ENCODE results near the gene F3.
"Not testable (repeated sequence)": the region's sequence is repeated elsewhere in the genome, so short reads cannot be mapped to it uniquely, and the experiment has no call there.

The F3 gene

GRCh38 chr1:94541246-94542087, at the start of gene F3:
Gene F3 (minus strand): TSS chr1:94541759. CDS start chr1:94541636, 123 bp downstream.
- Histone ChIP-seq H3K36me3 (ENCODE audit: control insufficient read depth in 2 of 2, insufficient read depth in 2 of 2, low read length in 2 of 2) (no peaks in the 10 kb centered on the region), H3K27ac (ENCODE audit: low read length) (peak within 1 kb of the TSS; percentile 56), H3K27me3 (ENCODE audit: control insufficient read depth in 1 of 2, insufficient read depth in 2 of 2, low read length in 2 of 2) (peaks cover 0 to 22% of the 10 kb centered on the region in 2 donors), H3K4me3 (ENCODE audit: low read length in 2 of 2) (peak within 1 kb of the TSS; percentile 64 to 78), H3K9ac (ENCODE audit: low read length in 2 of 2) (peak within 1 kb of the TSS; percentile 60 to 62), H3K4me1 (ENCODE audit: control insufficient read depth, insufficient read depth, low read length) (peaks cover 11% of the 10 kb centered on the region), H3K9me3 (ENCODE audit: control insufficient read depth in 2 of 2, low read length in 2 of 2) (no peaks in the 10 kb centered on the region)

- Histone ChIP-seq H3K4me3 (ENCODE audit: low read length in 2 of 2) (no peak overlapping the region), H3K36me3 (ENCODE audit: control insufficient read depth in 2 of 2, insufficient read depth in 2 of 2, low read length in 2 of 2) (no peaks in the 10 kb centered on the region), H3K9ac (ENCODE audit: low read length in 2 of 2) (no peak overlapping the region), H3K27me3 (ENCODE audit: control insufficient read depth in 1 of 2, insufficient read depth in 2 of 2, low read length in 2 of 2) (no peaks in the 10 kb centered on the region), H3K9me3 (ENCODE audit: control insufficient read depth in 2 of 2, low read length in 2 of 2) (no peaks in the 10 kb centered on the region), H3K27ac (ENCODE audit: low read length) (no peak overlapping the region), H3K4me1 (ENCODE audit: control insufficient read depth, insufficient read depth, low read length) (peaks cover 5% of the 10 kb centered on the region)
These were observed 48.9 kb upstream of the F3 start for GRCh38 chr1:94590203-94591137.

DNA sequence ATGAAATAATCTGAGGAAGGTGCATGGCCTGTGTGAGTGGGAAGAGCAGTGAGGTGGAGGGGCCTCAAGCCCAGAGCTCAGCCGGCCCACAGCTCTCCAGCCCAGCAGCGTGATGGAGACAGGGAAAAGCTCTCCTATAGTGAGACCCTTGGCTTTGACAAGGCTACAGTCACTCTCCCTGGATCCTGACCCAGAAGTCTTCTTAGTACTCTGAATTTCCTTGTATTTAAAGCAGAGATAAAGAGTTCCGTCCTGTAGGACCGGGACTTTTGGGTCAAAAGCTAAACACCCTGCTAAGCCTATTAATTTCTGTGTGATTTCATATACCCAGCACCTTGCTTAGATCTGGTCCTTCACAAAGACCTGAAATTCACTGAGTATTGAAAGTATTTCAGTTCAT, 48.2 kb upstream of the F3 start:
- peaks cover 5% of the 10 kb centered on the region for H3K4me1 ChIP-seq (ENCODE audit: control insufficient read depth, insufficient read depth, low read length)
- H3K9ac ChIP-seq (ENCODE audit: low read length in 2 of 2) = no peak overlapping the region
- no peak overlapping the region for H3K27ac ChIP-seq (ENCODE audit: low read length)

DNA sequence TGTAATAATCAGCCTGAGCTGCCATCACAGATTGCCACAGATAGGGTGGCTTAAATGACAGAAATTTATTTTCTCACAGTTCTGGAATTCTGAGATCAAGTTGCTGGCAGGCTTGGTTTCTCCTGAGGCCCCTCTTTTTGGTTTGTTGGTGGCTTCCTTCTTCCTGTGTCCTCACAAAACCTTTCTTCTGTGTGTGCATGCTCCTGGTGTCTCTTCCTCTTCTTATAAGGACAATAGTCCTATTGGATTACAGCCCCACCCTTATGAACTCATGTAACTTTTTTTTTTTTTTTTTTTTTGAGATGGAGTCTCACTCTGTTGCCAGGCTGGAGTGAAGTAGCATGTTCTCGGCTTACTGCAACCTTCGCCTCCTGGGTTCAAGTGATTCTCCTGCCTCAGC, 41.0 kb upstream of the F3 start:
- Histone ChIP-seq H3K4me1 (ENCODE audit: control insufficient read depth, insufficient read depth, low read length) (peaks cover 4% of the 10 kb centered on the region), H3K27ac (ENCODE audit: low read length) (no peak overlapping the region), H3K27me3 (ENCODE audit: control insufficient read depth in 1 of 2, insufficient read depth in 2 of 2, low read length in 2 of 2) (no peaks in the 10 kb centered on the region), H3K36me3 (ENCODE audit: control insufficient read depth in 2 of 2, insufficient read depth in 2 of 2, low read length in 2 of 2) (no peaks in the 10 kb centered on the region), H3K9me3 (ENCODE audit: control insufficient read depth in 2 of 2, low read length in 2 of 2) (no peaks in the 10 kb centered on the region), H3K4me3 (ENCODE audit: low read length in 2 of 2) (no peak overlapping the region), H3K9ac (ENCODE audit: low read length in 2 of 2) (no peak overlapping the region)

More for the DNA sequence above, 48.2 kb upstream of the F3 start:
- H3K27me3 ChIP-seq (ENCODE audit: control insufficient read depth in 1 of 2, insufficient read depth in 2 of 2, low read length in 2 of 2) = no peaks in the 10 kb centered on the region
- H3K4me3 ChIP-seq (ENCODE audit: low read length in 2 of 2) = no peak overlapping the region
- H3K9me3 ChIP-seq (ENCODE audit: control insufficient read depth in 2 of 2, low read length in 2 of 2) = no peaks in the 10 kb centered on the region
- no peaks in the 10 kb centered on the region for H3K36me3 ChIP-seq (ENCODE audit: control insufficient read depth in 2 of 2, insufficient read depth in 2 of 2, low read length in 2 of 2)

DNA sequence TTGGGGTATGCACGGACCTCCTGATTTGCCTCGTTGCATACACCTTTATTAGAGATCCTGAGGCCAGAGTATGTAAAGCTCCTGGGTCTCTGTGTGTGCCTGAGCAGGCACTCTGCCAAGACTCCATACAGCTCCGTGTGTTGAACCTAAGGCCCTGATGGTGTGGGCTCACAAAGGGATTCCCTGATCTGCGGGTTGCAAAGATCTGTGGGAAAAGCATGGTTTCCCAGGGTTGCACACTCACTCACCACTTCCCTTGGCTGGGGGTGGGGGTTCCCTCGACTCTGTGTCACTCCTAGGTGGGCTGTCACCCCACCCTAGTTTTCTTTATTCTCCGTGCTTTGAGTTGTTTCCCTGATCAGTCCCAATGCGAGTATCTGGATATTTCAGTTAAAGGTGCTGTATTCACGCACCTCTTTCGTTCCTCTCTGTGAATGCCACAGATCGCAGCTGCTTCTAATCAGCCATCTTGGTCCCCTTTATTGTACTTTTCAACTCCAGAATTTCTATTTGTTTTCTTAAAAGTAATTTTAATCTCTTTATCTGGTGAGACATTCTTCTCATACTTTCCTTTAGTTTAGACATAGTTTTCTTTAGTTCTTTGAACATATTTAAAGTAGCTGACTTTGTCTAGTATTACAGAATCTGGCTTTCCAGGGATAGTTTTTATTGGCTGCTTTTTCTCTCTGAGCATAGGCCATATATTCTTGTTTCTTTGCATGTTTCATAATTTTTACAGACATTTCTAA, 39.0 kb upstream of the F3 start:
- peaks cover 4% of the 10 kb centered on the region for H3K4me1 ChIP-seq (ENCODE audit: control insufficient read depth, insufficient read depth, low read length)
- no peak overlapping the region for H3K27ac ChIP-seq (ENCODE audit: low read length)
- no peaks in the 10 kb centered on the region for H3K27me3 ChIP-seq (ENCODE audit: control insufficient read depth in 1 of 2, insufficient read depth in 2 of 2, low read length in 2 of 2)
- H3K36me3 ChIP-seq (ENCODE audit: control insufficient read depth in 2 of 2, insufficient read depth in 2 of 2, low read length in 2 of 2) = no peaks in the 10 kb centered on the region
- H3K9me3 ChIP-seq (ENCODE audit: control insufficient read depth in 2 of 2, low read length in 2 of 2) = no peaks in the 10 kb centered on the region
- no peak overlapping the region for H3K9ac ChIP-seq (ENCODE audit: low read length in 2 of 2)
- no peak overlapping the region for H3K4me3 ChIP-seq (ENCODE audit: low read length in 2 of 2)

DNA sequence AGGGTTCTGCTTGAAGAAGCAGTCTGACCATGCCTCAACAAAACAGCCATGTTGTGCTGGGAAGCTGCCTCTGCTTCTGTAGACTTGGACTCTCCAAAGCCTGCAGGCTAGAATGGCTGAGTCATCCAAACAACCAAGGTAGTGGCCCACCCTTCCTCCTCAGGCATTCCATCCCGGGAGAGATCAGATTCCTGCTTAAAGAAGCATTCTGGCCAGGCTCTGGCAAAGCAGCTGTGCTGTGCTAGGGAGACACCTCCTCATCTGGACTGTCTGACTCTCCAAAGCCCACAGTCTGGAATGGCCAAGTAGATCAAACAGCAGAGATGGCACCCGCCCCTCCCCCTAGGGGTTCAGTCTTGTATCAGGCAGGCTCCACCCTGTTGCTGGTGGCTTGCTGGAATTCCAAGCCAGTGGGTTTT, 38.3 kb upstream of the F3 start:
- no peak overlapping the region for H3K4me3 ChIP-seq (ENCODE audit: low read length in 2 of 2)
- H3K9ac ChIP-seq (ENCODE audit: low read length in 2 of 2) = no peak overlapping the region
- no peaks in the 10 kb centered on the region for H3K36me3 ChIP-seq (ENCODE audit: control insufficient read depth in 2 of 2, insufficient read depth in 2 of 2, low read length in 2 of 2)
- H3K4me1 ChIP-seq (ENCODE audit: control insufficient read depth, insufficient read depth, low read length) = peaks cover 4% of the 10 kb centered on the region
- H3K27ac ChIP-seq (ENCODE audit: low read length) = no peak overlapping the region
- no peaks in the 10 kb centered on the region for H3K27me3 ChIP-seq (ENCODE audit: control insufficient read depth in 1 of 2, insufficient read depth in 2 of 2, low read length in 2 of 2)
- no peaks in the 10 kb centered on the region for H3K9me3 ChIP-seq (ENCODE audit: control insufficient read depth in 2 of 2, low read length in 2 of 2)

DNA sequence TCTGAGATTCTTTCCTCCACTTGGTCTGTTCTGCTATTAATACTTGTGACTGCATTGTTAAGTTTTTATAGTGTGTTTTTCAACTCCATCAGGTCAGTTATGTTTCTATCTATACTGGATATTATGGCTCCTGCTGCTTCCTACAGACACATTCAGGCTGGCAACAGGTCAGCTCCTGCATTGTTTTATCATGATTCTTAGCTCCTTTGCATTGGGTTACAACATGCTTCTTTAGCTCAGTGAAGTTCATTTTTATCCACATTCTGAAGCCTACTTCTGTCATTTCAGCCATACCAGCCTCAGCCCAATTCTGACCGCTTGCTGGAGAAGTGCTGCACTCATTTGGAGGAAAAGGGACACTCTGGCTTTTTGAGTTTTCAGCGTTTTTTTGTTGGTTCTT, 37.3 kb upstream of the F3 start:
- Histone ChIP-seq H3K27ac (ENCODE audit: low read length) (no peak overlapping the region), H3K27me3 (ENCODE audit: control insufficient read depth in 1 of 2, insufficient read depth in 2 of 2, low read length in 2 of 2) (no peaks in the 10 kb centered on the region), H3K4me1 (ENCODE audit: control insufficient read depth, insufficient read depth, low read length) (peaks cover 4% of the 10 kb centered on the region), H3K9ac (ENCODE audit: low read length in 2 of 2) (no peak overlapping the region), H3K9me3 (ENCODE audit: control insufficient read depth in 2 of 2, low read length in 2 of 2) (no peaks in the 10 kb centered on the region), H3K4me3 (ENCODE audit: low read length in 2 of 2) (no peak overlapping the region), H3K36me3 (ENCODE audit: control insufficient read depth in 2 of 2, insufficient read depth in 2 of 2, low read length in 2 of 2) (no peaks in the 10 kb centered on the region)

DNA sequence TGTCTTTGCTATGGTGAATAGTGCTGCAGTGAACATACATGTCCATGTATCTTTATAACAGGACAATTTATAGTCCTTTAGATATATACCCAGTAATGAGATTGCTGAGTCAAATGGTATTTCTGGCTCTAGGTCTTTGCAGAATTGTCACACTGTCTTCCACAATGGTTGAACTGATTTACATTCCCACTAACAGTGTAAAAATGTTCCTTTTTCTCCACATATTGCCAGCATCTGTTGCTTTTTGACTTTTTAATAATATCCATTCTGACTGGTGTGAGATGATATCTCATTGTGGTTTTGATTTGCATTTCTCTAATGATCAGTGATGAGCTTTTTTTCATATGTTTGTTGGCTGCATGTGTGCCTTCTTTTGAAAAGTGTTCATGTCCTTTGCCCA, 32.4 kb upstream of the F3 start:
- H3K9ac ChIP-seq (ENCODE audit: low read length in 2 of 2); H3K4me1 ChIP-seq (ENCODE audit: control insufficient read depth, insufficient read depth, low read length); H3K27ac ChIP-seq (ENCODE audit: low read length); H3K4me3 ChIP-seq (ENCODE audit: low read length in 2 of 2); H3K9me3 ChIP-seq (ENCODE audit: control insufficient read depth in 2 of 2, low read length in 2 of 2); H3K27me3 ChIP-seq (ENCODE audit: control insufficient read depth in 1 of 2, insufficient read depth in 2 of 2, low read length in 2 of 2); H3K36me3 ChIP-seq (ENCODE audit: control insufficient read depth in 2 of 2, insufficient read depth in 2 of 2, low read length in 2 of 2): not testable (repeated sequence)

DNA sequence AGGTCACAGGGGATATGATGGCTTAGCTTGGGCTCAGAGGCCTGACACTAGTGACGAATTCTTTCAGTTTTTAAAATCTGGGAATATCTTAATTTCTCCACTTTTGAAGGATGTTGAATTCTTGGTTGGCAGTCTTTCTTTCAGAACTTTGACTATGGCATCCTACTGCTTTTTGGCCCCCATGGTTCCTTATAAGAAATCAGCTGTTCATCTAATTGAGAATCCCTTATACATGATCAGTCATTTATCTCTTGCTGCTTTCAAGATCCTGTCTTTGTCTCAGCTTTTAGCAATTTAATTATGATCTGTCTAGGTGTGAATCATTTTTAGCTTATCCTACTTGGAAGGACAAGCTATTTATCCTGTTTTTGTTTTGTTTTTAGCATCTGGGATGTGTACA, 31.2 kb upstream of the F3 start:
- Histone ChIP-seq H3K9ac (ENCODE audit: low read length in 2 of 2) (no peak overlapping the region), H3K36me3 (ENCODE audit: control insufficient read depth in 2 of 2, insufficient read depth in 2 of 2, low read length in 2 of 2) (no peaks in the 10 kb centered on the region), H3K27ac (ENCODE audit: low read length) (no peak overlapping the region), H3K4me1 (ENCODE audit: control insufficient read depth, insufficient read depth, low read length) (no peaks in the 10 kb centered on the region), H3K9me3 (ENCODE audit: control insufficient read depth in 2 of 2, low read length in 2 of 2) (no peaks in the 10 kb centered on the region), H3K4me3 (ENCODE audit: low read length in 2 of 2) (no peak overlapping the region), H3K27me3 (ENCODE audit: control insufficient read depth in 1 of 2, insufficient read depth in 2 of 2, low read length in 2 of 2) (no peaks in the 10 kb centered on the region)

DNA sequence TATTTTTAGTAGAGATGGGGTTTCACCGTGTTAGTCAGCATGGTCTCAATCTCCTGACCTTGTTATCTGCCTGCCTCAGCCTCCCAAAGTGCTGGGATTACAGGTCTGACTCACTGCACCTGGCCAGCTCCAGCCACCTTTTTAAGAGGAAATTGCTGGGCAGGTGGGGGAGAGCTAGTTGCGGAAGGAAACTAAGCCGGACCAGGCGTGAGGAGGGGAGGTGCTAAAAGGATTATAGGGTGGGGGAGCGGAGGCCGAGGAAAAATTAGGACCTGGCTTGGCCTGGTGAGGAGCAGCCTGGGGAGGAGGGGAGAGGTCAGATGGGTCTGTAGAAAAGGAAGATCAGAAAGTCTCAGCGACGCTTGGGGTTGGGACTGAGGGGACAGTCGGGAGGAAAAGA, 29.4 kb upstream of the F3 start:
- not testable (repeated sequence) for H3K27me3 ChIP-seq (ENCODE audit: control insufficient read depth in 1 of 2, insufficient read depth in 2 of 2, low read length in 2 of 2); H3K4me1 ChIP-seq (ENCODE audit: control insufficient read depth, insufficient read depth, low read length); H3K9me3 ChIP-seq (ENCODE audit: control insufficient read depth in 2 of 2, low read length in 2 of 2); H3K27ac ChIP-seq (ENCODE audit: low read length); H3K9ac ChIP-seq (ENCODE audit: low read length in 2 of 2); H3K4me3 ChIP-seq (ENCODE audit: low read length in 2 of 2); H3K36me3 ChIP-seq (ENCODE audit: control insufficient read depth in 2 of 2, insufficient read depth in 2 of 2, low read length in 2 of 2)

Measured in stomach smooth muscle (tissue), 2 donors.